AG09319 (cell line): ENCODE results near the gene ZSCAN2.

Source experiments
- DNase-seq: peaks from one replicate; pipeline ENCODE4 v3.0.0-alpha.2; 2010; ENCODE audit warnings: low read depth; ENCODE audit errors: extremely low read depth
- CTCF ChIP-seq: IDR thresholded peaks from 2 replicates; pipeline ENCODE4 v1.5.1; 2011; ENCODE audit warnings: low read depth, mild to moderate bottlenecking, inconsistent platforms, low read length, moderate library complexity

ZSCAN2 gene

GRCh38 chr15:84645997-84646396, 45.2 kb downstream of the ZSCAN2 start:
- TF ChIP-seq CTCF, result no peak
- DNase-seq, result no peak

- no peak for DNase-seq
- no peak for TF ChIP-seq CTCF
These were observed 46.9 kb downstream of the ZSCAN2 start for GRCh38 chr15:84647726-84648125.

- no peak for DNase-seq
- no peak for TF ChIP-seq CTCF
These were observed 47.7 kb downstream of the ZSCAN2 start for GRCh38 chr15:84648539-84648938.

- TF ChIP-seq CTCF, result no peak
These were observed 48.9 kb downstream of the ZSCAN2 start for GRCh38 chr15:84649706-84650105.

GRCh38 chr15:84653584-84653909, 52.7 kb downstream of the ZSCAN2 start:
- TF ChIP-seq CTCF, result no peak
- no peak for DNase-seq

More at GRCh38 chr15:84649706-84650105, 48.9 kb downstream of the ZSCAN2 start:
- no peak for DNase-seq

GRCh38 chr15:84653910-84654688, 53.3 kb downstream of the ZSCAN2 start, which contains the start of gene WDR73:
Gene WDR73, minus strand, starts transcription at chr15:84654283. Its CDS starts 9 bp downstream, at chr15:84654274.
- no peak for TF ChIP-seq CTCF
- peak; percentile 81 for DNase-seq

- TF ChIP-seq CTCF, result peak; percentile 79
- peak; percentile 49 for DNase-seq
These were observed 54.1 kb downstream of the ZSCAN2 start for GRCh38 chr15:84654689-84655453.
